Liver (tissue), 9 donors: Measurements from ENCODE around the gene CMIP. TPM values are rescaled to one million over a fixed set of nuclear protein-coding genes. Genes with fewer than 3 reads are reported as not detected.

Experiments
- DNase-seq: peaks from one replicate; pipeline ENCODE4 v3.0.0-alpha.2; 2017; ENCODE audit warnings: low spot score
- H3K27ac ChIP-seq, 2 donors: one replicate each; pipeline ENCODE4 v1.7.0; 2013; ENCODE audit warnings: inconsistent platforms in 2 of 2, low read length in 2 of 2, control low read depth in 1 of 2, low read depth in 1 of 2, mild to moderate bottlenecking in 1 of 2
- H3K27me3 ChIP-seq, 4 donors: one replicate each; pipeline versions ENCODE4 v1.6.1 to v1.7.0; 2013; ENCODE audit warnings: low read length in 3 of 4, inconsistent platforms in 1 of 4, mild to moderate bottlenecking in 1 of 4, moderate library complexity in 1 of 4; ENCODE audit not compliant: control insufficient read depth in 4 of 4, insufficient read depth in 4 of 4
- H3K36me3 ChIP-seq, 4 donors: one replicate each; pipeline versions ENCODE4 v1.6.1 to v1.7.0; 2013; ENCODE audit warnings: low read length in 3 of 4, mild to moderate bottlenecking in 3 of 4, low read depth in 1 of 4, moderate library complexity in 1 of 4; ENCODE audit not compliant: control insufficient read depth in 4 of 4, insufficient read depth in 3 of 4
- H3K4me1 ChIP-seq, 4 donors: one replicate each; pipeline versions ENCODE4 v1.6.1 to v1.7.0; 2013; ENCODE audit warnings: low read length in 3 of 4, mild to moderate bottlenecking in 3 of 4, moderate library complexity in 1 of 4; ENCODE audit not compliant: control insufficient read depth in 4 of 4, insufficient read depth in 4 of 4
- H3K4me3 ChIP-seq, 3 donors: one replicate each; pipeline versions ENCODE4 v1.6.1 to v1.7.0; 2013; ENCODE audit warnings: low read length in 3 of 3, control low read depth in 1 of 3, low read depth in 1 of 3, mild to moderate bottlenecking in 1 of 3
- H3K9ac ChIP-seq, 2 donors: one replicate each; pipeline ENCODE4 v1.7.0; 2013; ENCODE audit warnings: low read length in 2 of 2, mild to moderate bottlenecking in 2 of 2, moderate library complexity in 2 of 2, control low read depth in 1 of 2, low read depth in 1 of 2
- H3K9me3 ChIP-seq, 4 donors: one replicate each; pipeline versions ENCODE4 v1.6.1 to v1.7.0; 2013; ENCODE audit warnings: low read length in 3 of 4; ENCODE audit not compliant: control insufficient read depth in 4 of 4
- EGR1 ChIP-seq, 2 donors: IDR thresholded peaks; 2 replicates each; pipeline ENCODE4 v1.6.1; 2016 to 2018; ENCODE audit warnings: antibody characterized with exemption in 2 of 2, low read depth in 2 of 2
- FOXA1 ChIP-seq: IDR thresholded peaks from 2 replicates; pipeline ENCODE4 v1.6.1; 2016; ENCODE audit warnings: antibody characterized with exemption
- FOXA2 ChIP-seq: IDR thresholded peaks from 2 replicates; pipeline ENCODE4 v1.6.1; 2016; ENCODE audit warnings: antibody characterized with exemption
- GABPA ChIP-seq, 2 donors: IDR thresholded peaks in 1 of 2; conservative IDR thresholded peaks in 1 of 2; 2 replicates each; pipeline ENCODE4 v1.6.1; 2016; ENCODE audit warnings: antibody characterized with exemption in 2 of 2, mild to moderate bottlenecking in 1 of 2, moderate library complexity in 1 of 2
- HNF4A ChIP-seq, 2 donors: conservative IDR thresholded peaks; 2 replicates each; pipeline ENCODE4 v1.6.1; 2016; ENCODE audit warnings: antibody characterized with exemption in 2 of 2, mild to moderate bottlenecking in 2 of 2
- HNF4G ChIP-seq: IDR thresholded peaks from 2 replicates; pipeline ENCODE4 v1.6.1; 2016; ENCODE audit warnings: antibody characterized with exemption
- JUND ChIP-seq, 2 donors: IDR thresholded peaks; 2 replicates each; pipeline ENCODE4 v1.6.1; 2016; ENCODE audit warnings: antibody characterized with exemption in 2 of 2
- NR2F2 ChIP-seq: IDR thresholded peaks from 2 replicates; pipeline ENCODE4 v1.6.1; 2016; ENCODE audit warnings: antibody characterized with exemption
- RAD21 ChIP-seq, 2 donors: IDR thresholded peaks; 2 replicates each; pipeline ENCODE4 v1.6.1; 2016; ENCODE audit warnings: antibody characterized with exemption in 2 of 2, mild to moderate bottlenecking in 2 of 2
- RXRA ChIP-seq, 2 donors: IDR thresholded peaks; 2 replicates each; pipeline ENCODE4 v1.6.1; 2017 to 2018; ENCODE audit warnings: antibody characterized with exemption in 2 of 2, mild to moderate bottlenecking in 1 of 2
- SP1 ChIP-seq: IDR thresholded peaks from 2 replicates; pipeline ENCODE4 v1.6.1; 2018; ENCODE audit warnings: antibody characterized with exemption, mild to moderate bottlenecking
- TAF1 ChIP-seq: conservative IDR thresholded peaks from 2 replicates; pipeline ENCODE4 v1.6.1; 2016; ENCODE audit warnings: antibody characterized with exemption, mild to moderate bottlenecking
- YY1 ChIP-seq: IDR thresholded peaks from 2 replicates; pipeline ENCODE4 v1.6.1; 2016; ENCODE audit warnings: antibody characterized with exemption, mild to moderate bottlenecking
- WGBS: extraction: QIAGEN DNeasy Blood & Tissue Kit; methylation state at CpG from one replicate; pipeline ENCODE4 v1.1.7; 2013; 5-methylcytosine and 5-hydroxymethylcytosine counted together
- polyA plus RNA-seq, 2 donors: library from polyadenylated mRNA; stranded (reverse) in 1 of 2; unstranded in 1 of 2; fragments of 200-250 nt in 1 of 2; fragments of >200 nt in 1 of 2; fragmentation: Nextera tagmentation in 1 of 2; extraction: Ambion mirVana in 1 of 2; gene quantifications; one replicate each; pipeline versions ENCODE4 v1.2.1 to v1.2.3, GENCODE V29; 2013 to 2015
- total RNA-seq, 2 donors: library from RNA; depleted of rRNA; stranded (reverse); fragments of >200 nt; gene quantifications; one replicate each; pipeline ENCODE4 v1.2.3, GENCODE V29; 2014
- TF ChIP-seq, protein P1 (sequence below): IDR thresholded peaks from 2 replicates; pipeline ENCODE4 v1.6.1; 2016; ENCODE audit warnings: antibody characterized with exemption, mild to moderate bottlenecking
- TF ChIP-seq, protein P2 (sequence below): IDR thresholded peaks from 2 replicates; pipeline ENCODE4 v1.6.1; 2016; ENCODE audit warnings: antibody characterized with exemption
- TF ChIP-seq, protein P3 (sequence below): IDR thresholded peaks from 2 replicates; pipeline ENCODE4 v1.6.1; 2016; ENCODE audit warnings: antibody characterized with exemption
- TF ChIP-seq, protein P4 (sequence below): IDR thresholded peaks from 2 replicates; pipeline ENCODE4 v1.6.1; 2016; ENCODE audit warnings: antibody characterized with exemption
- TF ChIP-seq, protein P5 (sequence below): fragments of 150-350 bp; IDR thresholded peaks from 2 replicates; pipeline ENCODE4 v1.5.1; 2017; ENCODE audit warnings: improper control_type of control experiment, low read depth, low read length; ENCODE audit not compliant: missing input control
- donor health status: healthy.
- donor health status: healthy.
- donor health status: healthy.
- donor health status: healthy.
- donor health status: healthy.

Gene CMIP
- total and polyA plus RNA-seq, 4 donors = 1.7 to 15.6 (median 10.1) TPM

DNA sequence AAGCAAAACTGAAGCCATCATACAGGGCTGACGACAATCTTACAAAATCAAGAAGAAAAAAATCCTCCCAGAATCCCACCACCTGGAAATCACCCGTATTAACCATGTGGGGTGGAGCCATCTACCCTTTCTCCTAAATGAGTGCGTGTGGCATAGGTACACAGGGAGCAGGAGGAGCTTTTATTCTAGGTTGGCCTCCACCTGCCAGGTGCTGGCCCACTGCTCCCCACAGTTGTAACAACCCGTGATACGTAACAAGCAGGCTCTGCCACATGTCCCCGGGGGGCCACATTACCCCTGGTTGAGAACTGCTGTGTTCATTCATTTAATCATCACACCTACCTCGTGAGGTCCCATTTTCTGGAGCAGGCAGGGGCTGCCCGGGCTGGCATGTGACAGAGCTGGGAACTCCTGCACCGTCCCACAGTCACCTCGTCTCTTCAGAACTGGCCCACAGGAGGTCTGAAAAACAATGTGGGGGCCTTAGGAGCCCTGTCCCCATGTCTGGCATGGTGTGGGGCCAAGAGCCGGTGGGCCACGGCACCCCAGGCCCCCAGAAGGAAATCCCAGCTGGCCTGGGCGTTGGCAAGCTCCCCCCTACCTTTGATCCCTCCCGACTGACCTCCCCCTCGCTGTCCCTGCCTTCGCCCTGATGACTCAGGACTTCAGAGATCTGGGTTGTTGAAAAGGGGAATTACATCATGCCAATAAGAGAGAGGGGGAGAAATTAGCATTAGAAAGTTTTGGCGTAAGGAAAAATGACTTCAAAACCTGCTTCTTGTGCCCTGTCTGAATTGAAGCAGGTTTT lies 12.9 kb downstream of the CMIP start:
- Histone ChIP-seq H3K4me1 (peaks cover 28 to 73% (median 65%) of the 10 kb centered on the region in 4 donors), H3K4me3 (peak overlapping the region in 1 of 3 donors; percentile 13), H3K36me3 (no peaks in the 10 kb centered on the region), H3K9ac (peak overlapping the region; percentile 46 to 78), H3K27me3 (no peaks in the 10 kb centered on the region), H3K9me3 (no peaks in the 10 kb centered on the region), H3K27ac (peak overlapping the region; percentile 90 to 91)
- DNase-seq = no peak
- WGBS = 26% methylated on average over 17 of the region's 17 CpGs
- TF ChIP-seq, protein P1, sequence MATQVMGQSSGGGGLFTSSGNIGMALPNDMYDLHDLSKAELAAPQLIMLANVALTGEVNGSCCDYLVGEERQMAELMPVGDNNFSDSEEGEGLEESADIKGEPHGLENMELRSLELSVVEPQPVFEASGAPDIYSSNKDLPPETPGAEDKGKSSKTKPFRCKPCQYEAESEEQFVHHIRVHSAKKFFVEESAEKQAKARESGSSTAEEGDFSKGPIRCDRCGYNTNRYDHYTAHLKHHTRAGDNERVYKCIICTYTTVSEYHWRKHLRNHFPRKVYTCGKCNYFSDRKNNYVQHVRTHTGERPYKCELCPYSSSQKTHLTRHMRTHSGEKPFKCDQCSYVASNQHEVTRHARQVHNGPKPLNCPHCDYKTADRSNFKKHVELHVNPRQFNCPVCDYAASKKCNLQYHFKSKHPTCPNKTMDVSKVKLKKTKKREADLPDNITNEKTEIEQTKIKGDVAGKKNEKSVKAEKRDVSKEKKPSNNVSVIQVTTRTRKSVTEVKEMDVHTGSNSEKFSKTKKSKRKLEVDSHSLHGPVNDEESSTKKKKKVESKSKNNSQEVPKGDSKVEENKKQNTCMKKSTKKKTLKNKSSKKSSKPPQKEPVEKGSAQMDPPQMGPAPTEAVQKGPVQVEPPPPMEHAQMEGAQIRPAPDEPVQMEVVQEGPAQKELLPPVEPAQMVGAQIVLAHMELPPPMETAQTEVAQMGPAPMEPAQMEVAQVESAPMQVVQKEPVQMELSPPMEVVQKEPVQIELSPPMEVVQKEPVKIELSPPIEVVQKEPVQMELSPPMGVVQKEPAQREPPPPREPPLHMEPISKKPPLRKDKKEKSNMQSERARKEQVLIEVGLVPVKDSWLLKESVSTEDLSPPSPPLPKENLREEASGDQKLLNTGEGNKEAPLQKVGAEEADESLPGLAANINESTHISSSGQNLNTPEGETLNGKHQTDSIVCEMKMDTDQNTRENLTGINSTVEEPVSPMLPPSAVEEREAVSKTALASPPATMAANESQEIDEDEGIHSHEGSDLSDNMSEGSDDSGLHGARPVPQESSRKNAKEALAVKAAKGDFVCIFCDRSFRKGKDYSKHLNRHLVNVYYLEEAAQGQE = peak; percentile 27
- TF ChIP-seq, protein P2, sequence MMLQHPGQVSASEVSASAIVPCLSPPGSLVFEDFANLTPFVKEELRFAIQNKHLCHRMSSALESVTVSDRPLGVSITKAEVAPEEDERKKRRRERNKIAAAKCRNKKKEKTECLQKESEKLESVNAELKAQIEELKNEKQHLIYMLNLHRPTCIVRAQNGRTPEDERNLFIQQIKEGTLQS = peak; percentile 94
- no peak for TF ChIP-seq HNF4G
- TF ChIP-seq YY1 = peak; percentile 23
- TF ChIP-seq FOXA1 = no peak
- TF ChIP-seq, protein P3, sequence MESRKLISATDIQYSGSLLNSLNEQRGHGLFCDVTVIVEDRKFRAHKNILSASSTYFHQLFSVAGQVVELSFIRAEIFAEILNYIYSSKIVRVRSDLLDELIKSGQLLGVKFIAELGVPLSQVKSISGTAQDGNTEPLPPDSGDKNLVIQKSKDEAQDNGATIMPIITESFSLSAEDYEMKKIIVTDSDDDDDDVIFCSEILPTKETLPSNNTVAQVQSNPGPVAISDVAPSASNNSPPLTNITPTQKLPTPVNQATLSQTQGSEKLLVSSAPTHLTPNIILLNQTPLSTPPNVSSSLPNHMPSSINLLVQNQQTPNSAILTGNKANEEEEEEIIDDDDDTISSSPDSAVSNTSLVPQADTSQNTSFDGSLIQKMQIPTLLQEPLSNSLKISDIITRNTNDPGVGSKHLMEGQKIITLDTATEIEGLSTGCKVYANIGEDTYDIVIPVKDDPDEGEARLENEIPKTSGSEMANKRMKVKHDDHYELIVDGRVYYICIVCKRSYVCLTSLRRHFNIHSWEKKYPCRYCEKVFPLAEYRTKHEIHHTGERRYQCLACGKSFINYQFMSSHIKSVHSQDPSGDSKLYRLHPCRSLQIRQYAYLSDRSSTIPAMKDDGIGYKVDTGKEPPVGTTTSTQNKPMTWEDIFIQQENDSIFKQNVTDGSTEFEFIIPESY = no peak
- TF ChIP-seq, protein P4, sequence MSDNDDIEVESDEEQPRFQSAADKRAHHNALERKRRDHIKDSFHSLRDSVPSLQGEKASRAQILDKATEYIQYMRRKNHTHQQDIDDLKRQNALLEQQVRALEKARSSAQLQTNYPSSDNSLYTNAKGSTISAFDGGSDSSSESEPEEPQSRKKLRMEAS = peak; percentile 52
- no peak for TF ChIP-seq NR2F2
- TF ChIP-seq FOXA2 = no peak
- TF ChIP-seq EGR1 (IDR thresholded peaks at IDR 0.05; ENCODE audit: low read depth in 2 of 2) = peak in 1 of 2 donors; percentile 37
- TF ChIP-seq RAD21 (IDR thresholded peaks at IDR 0.05) = peak; percentile 31 to 45
- TF ChIP-seq HNF4A (conservative IDR thresholded peaks at IDR 0.05) = peak; percentile 70 to 87
- TF ChIP-seq JUND (IDR thresholded peaks at IDR 0.05) = peak; percentile 84 to 89
- no peak for TF ChIP-seq TAF1
- peak; percentile 67 to 81 for TF ChIP-seq RXRA (IDR thresholded peaks at IDR 0.05)
- peak; percentile 43 for TF ChIP-seq SP1
- TF ChIP-seq GABPA (IDR thresholded peaks at IDR 0.05 in 1 of 2, conservative IDR thresholded peaks at IDR 0.05 in 1 of 2) = no peak
- TF ChIP-seq, protein P5, sequence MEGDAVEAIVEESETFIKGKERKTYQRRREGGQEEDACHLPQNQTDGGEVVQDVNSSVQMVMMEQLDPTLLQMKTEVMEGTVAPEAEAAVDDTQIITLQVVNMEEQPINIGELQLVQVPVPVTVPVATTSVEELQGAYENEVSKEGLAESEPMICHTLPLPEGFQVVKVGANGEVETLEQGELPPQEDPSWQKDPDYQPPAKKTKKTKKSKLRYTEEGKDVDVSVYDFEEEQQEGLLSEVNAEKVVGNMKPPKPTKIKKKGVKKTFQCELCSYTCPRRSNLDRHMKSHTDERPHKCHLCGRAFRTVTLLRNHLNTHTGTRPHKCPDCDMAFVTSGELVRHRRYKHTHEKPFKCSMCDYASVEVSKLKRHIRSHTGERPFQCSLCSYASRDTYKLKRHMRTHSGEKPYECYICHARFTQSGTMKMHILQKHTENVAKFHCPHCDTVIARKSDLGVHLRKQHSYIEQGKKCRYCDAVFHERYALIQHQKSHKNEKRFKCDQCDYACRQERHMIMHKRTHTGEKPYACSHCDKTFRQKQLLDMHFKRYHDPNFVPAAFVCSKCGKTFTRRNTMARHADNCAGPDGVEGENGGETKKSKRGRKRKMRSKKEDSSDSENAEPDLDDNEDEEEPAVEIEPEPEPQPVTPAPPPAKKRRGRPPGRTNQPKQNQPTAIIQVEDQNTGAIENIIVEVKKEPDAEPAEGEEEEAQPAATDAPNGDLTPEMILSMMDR = no peak
